PC-3 (cell line): ENCODE data around the gene RNF114. TPM values are rescaled to one million over a fixed set of nuclear protein-coding genes. Genes with fewer than 3 reads are reported as not detected.

Source experiments
- ATAC-seq: fragments of 200-7000 bp; cut with Tn5 transposase; 2 replicates; pipeline ENCODE4 v1.9.1; 2020; ENCODE audit warnings: mild to moderate bottlenecking, moderate library complexity
- BruUV-seq: library from RNA; stranded (reverse); fragments of 400-500 nt; replicated peaks from 2 replicates; lab custom pipeline; 2021; lab: Mats Ljungman, UMichigan
- CTCF ChIA-PET: fragments of 300-600 bp; sonication (Branson Sonifier 250); formaldehyde crosslinking; loops from one replicate; lab custom pipeline; 2022; ENCODE audit warnings: antibody characterized with exemption; lab: Charles Lee
- POLR2A ChIA-PET: fragments of 300-600 bp; sonication (Branson Sonifier 250); formaldehyde crosslinking; loops from one replicate; lab custom pipeline; 2022; ENCODE audit warnings: antibody characterized with exemption; ENCODE audit not compliant: unreplicated experiment; lab: Charles Lee
- DNase-seq: peaks from one replicate; pipeline ENCODE4 v3.0.0-alpha.2; 2015
- H2AFZ ChIP-seq: fragments of 300-600 bp; sonication (generic); 2 replicates; pipeline ENCODE4 v1.6.0; 2016; ENCODE audit warnings: antibody characterized with exemption, low read length
- H3F3A ChIP-seq: fragments of 300-600 bp; sonication (generic); one replicate; pipeline ENCODE4 v1.6.0; 2017; ENCODE audit warnings: antibody characterized with exemption, low read length, control low read depth, mild to moderate bottlenecking; ENCODE audit not compliant: unreplicated experiment
- H3K27ac ChIP-seq: fragments of 300-600 bp; sonication (generic); 2 replicates; pipeline ENCODE4 v1.5.1; 2016; ENCODE audit warnings: mild to moderate bottlenecking, low read length
- H3K27me3 ChIP-seq: fragments of 300-600 bp; sonication (generic); 2 replicates; pipeline ENCODE4 v1.6.1; 2016; ENCODE audit warnings: low read length, mixed read lengths
- H3K36me3 ChIP-seq: fragments of 300-600 bp; sonication (generic); 2 replicates; pipeline ENCODE4 v1.6.1; 2016; ENCODE audit warnings: low read depth, mixed run types, low read length, mixed read lengths
- H3K4me1 ChIP-seq: fragments of 300-600 bp; sonication (generic); 2 replicates; pipeline ENCODE4 v1.5.1; 2016; ENCODE audit warnings: low read length; ENCODE audit not compliant: insufficient read depth
- H3K4me2 ChIP-seq: fragments of 300-600 bp; sonication (generic); 2 replicates; pipeline ENCODE4 v1.6.0; 2016; ENCODE audit warnings: low read length
- H3K4me3 ChIP-seq: fragments of 300-600 bp; sonication (generic); 2 replicates; pipeline ENCODE4 v1.5.1; 2016; ENCODE audit warnings: mild to moderate bottlenecking, low read length, mixed read lengths
- H3K79me2 ChIP-seq: fragments of 300-600 bp; sonication (generic); 2 replicates; pipeline ENCODE4 v1.6.1; 2017; ENCODE audit warnings: low read length, mixed read lengths
- H3K9ac ChIP-seq: fragments of 300-600 bp; sonication (generic); 2 replicates; pipeline ENCODE4 v1.6.0; 2016; ENCODE audit warnings: mild to moderate bottlenecking, low read length
- H3K9me2 ChIP-seq: fragments of 300-600 bp; sonication (generic); replicated peaks from 2 replicates; pipeline ENCODE4 v1.6.1; 2016; ENCODE audit warnings: mixed run types, low read length, mixed read lengths
- H3K9me3 ChIP-seq: fragments of 300-600 bp; sonication (generic); 2 replicates; pipeline ENCODE4 v1.6.1; 2016; ENCODE audit warnings: low read length, mixed read lengths
- H4K20me1 ChIP-seq: fragments of 300-600 bp; sonication (generic); 2 replicates; pipeline ENCODE4 v1.6.1; 2016; ENCODE audit warnings: low read length, mixed read lengths
- CTCF ChIP-seq: fragments of 300-600 bp; sonication (generic); conservative IDR thresholded peaks from 2 replicates; pipeline ENCODE4 v1.5.1; 2017; ENCODE audit warnings: antibody characterized with exemption, low read depth, mild to moderate bottlenecking, low read length
- EZH2 ChIP-seq: fragments of 300-600 bp; sonication (generic); IDR thresholded peaks from one replicate; pipeline ENCODE4 v1.6.1; 2017; ENCODE audit warnings: antibody characterized with exemption, mild to moderate bottlenecking, low read length; ENCODE audit not compliant: unreplicated experiment
- EZH2phosphoT487 ChIP-seq: fragments of 300-600 bp; sonication (generic); IDR thresholded peaks from 2 replicates; pipeline ENCODE4 v1.6.1; 2018; ENCODE audit warnings: mild to moderate bottlenecking, antibody characterized with exemption, low read length, borderline replicate concordance
- intact Hi-C: fragments of 100-400 bp; cut with micrococcal nuclease; formaldehyde crosslinking; loops from 2 replicates; pipeline ENCODE4 v1.9.0; 2023
- total RNA-seq: library from RNA; depleted of rRNA; stranded (reverse); fragments of >200 nt; gene quantifications from 2 replicates; pipeline ENCODE4 v1.2.3, GENCODE V29; 2014

The RNF114 gene
- total RNA-seq, 1 experiment from 2014 or later: 133 TPM

GRCh38 chr20:49928411-49929141 is 7.6 kb upstream of the RNF114 start:
- Histone ChIP-seq H3K27me3 (no peaks in the 10 kb centered on the region), H3K27ac (no peak overlapping the region), H3K4me1 (0 out of 2 replicates have a peak, but pooled peaks cover 3% of the 10 kb centered on the region), H3K36me3 (no peaks in the 10 kb centered on the region), H3K4me3 (peak overlapping the region; percentile 26; the same call in 1 of the 2 replicates), H3K9me3 (no peaks in the 10 kb centered on the region), H3K9ac (no peak overlapping the region), H3K4me2 (peak overlapping the region; percentile 58), H3K79me2 (no peaks in the 10 kb centered on the region), H3K9me2 (no peaks in the 10 kb centered on the region), H2AFZ (peak overlapping the region; percentile 87), H4K20me1 (no peaks in the 10 kb centered on the region), H3F3A (no peaks in the 10 kb centered on the region)
- intact Hi-C loops: loop anchor here (1.0 kb wide), 1 partner anchor 12 kb away; no protein-coding TSS in a partner anchor
- ChIA-PET CTCF (no interaction called here), POLR2A (no interaction called here)
- TF ChIP-seq CTCF (peak; percentile 98), EZH2phosphoT487 (no peak)
- DNase-seq (peak; percentile 97), ATAC-seq (peak; percentile 98)
- TSS peak; percentile 51 for BruUV-seq

- Histone ChIP-seq H4K20me1 (no peaks in the 10 kb centered on the region), H3K79me2 (no peaks in the 10 kb centered on the region), H3K4me2 (peak overlapping the region; percentile 58), H3K9me2 (no peaks in the 10 kb centered on the region), H3K27me3 (no peaks in the 10 kb centered on the region), H3K27ac (no peak overlapping the region), H2AFZ (peak overlapping the region; percentile 87), H3K4me1 (0 out of 2 replicates have a peak, but pooled peaks cover 3% of the 10 kb centered on the region), H3K9me3 (no peaks in the 10 kb centered on the region), H3K9ac (no peak overlapping the region), H3K4me3 (peak overlapping the region; percentile 13; the same call in 1 of the 2 replicates), H3K36me3 (no peaks in the 10 kb centered on the region), H3F3A (no peaks in the 10 kb centered on the region)
- intact Hi-C loops: no loop called here
- TF ChIP-seq EZH2phosphoT487: no peak
- TF ChIP-seq CTCF: no peak
- TF ChIP-seq EZH2: no peak
- ATAC-seq (no peak), DNase-seq (no peak)
- no TSS peak for BruUV-seq
- POLR2A ChIA-PET: no interaction called here
- CTCF ChIA-PET: interaction anchor here (1.1 kb wide), 1 partner anchor 15 kb away, joined by 5 read pairs; no protein-coding TSS in a partner anchor
These were observed 7.1 kb upstream of the RNF114 start for GRCh38 chr20:49929142-49929494.

- Histone ChIP-seq H3K4me3 (peak overlapping the region; percentile 91), H3K9ac (peak overlapping the region; percentile 92), H3K27ac (no peak overlapping the region), H3K27me3 (no peaks in the 10 kb centered on the region), H3K4me2 (peak overlapping the region; percentile 85), H3K79me2 (peaks cover 46% of the 10 kb centered on the region), H3K9me2 (no peaks in the 10 kb centered on the region), H2AFZ (peak overlapping the region; percentile 99), H3K36me3 (peaks cover 15% of the 10 kb centered on the region), H3F3A (no peaks in the 10 kb centered on the region), H3K9me3 (no peaks in the 10 kb centered on the region), H4K20me1 (peaks cover 13% of the 10 kb centered on the region), H3K4me1 (peaks cover 17% of the 10 kb centered on the region)
- ChIA-PET POLR2A (interaction anchor here (0.5 to 0.9 kb wide), 3 partner anchors 180 to 1368 kb away, joined by 3 to 6 read pairs (median 3); no protein-coding TSS in a partner anchor), CTCF (interaction anchor here (0.5 kb wide), 1 partner anchor 598 kb away, joined by 5 read pairs; no protein-coding TSS in a partner anchor)
- TF ChIP-seq EZH2 (no peak), EZH2phosphoT487 (no peak), CTCF (no peak)
- intact Hi-C loops: loop anchor here (2.0 kb wide), 1 partner anchor 15 kb away; no protein-coding TSS in a partner anchor
- ATAC-seq (peak; percentile 2), DNase-seq (no peak)
- BruUV-seq: no TSS peak
These were observed 448 bp upstream of the RNF114 start for GRCh38 chr20:49935746-49936152.
